T-cell (primary cell): Measurements from ENCODE around the gene BRD3. TPM values are rescaled to one million over a fixed set of nuclear protein-coding genes. Genes with fewer than 3 reads are reported as not detected.

Experiments used
- ATAC-seq, 4 experiments: fragments of 200-7000 bp in 3 of 4; fragments of 150-1000 bp in 1 of 4; cut with Tn5 transposase; replicated peaks in 1 of 4; 1 replicate in 3 of 4; 2 replicates in 1 of 4; pipeline ENCODE4 v1.10.0; 2021; ENCODE audit warnings: moderate library complexity in 3 of 4, mild to moderate bottlenecking in 2 of 4, moderate number of reproducible peaks in 1 of 4
- CTCF ChIA-PET, 2 donors: fragments of 300-600 bp; sonication (Branson Sonifier 250); formaldehyde crosslinking; loops; one replicate each; lab custom pipeline; 2022; ENCODE audit warnings: antibody characterized with exemption in 2 of 2; lab: Charles Lee
- POLR2A ChIA-PET, 2 donors: fragments of 300-600 bp; sonication (Branson Sonifier 250); formaldehyde crosslinking; loops; one replicate each; lab custom pipeline; 2022; ENCODE audit warnings: antibody characterized with exemption in 2 of 2; lab: Charles Lee
- DNase-seq, 35 experiments: peaks; one replicate each; pipeline versions ENCODE4 v3.0.0 to v3.0.0-alpha.2; 2013 to 2023
- H3K27ac ChIP-seq: one replicate; pipeline ENCODE4 v1.5.1; 2013; ENCODE audit warnings: low read length
- H3K27me3 ChIP-seq, 2 experiments: replicated peaks in 1 of 2; 1 replicate in 1 of 2; 2 replicates in 1 of 2; pipeline versions ENCODE4 v1.6.1 to v1.7.0; 2013; ENCODE audit warnings: low read length in 1 of 2, mixed read lengths in 1 of 2; ENCODE audit not compliant: control insufficient read depth in 2 of 2, insufficient read depth in 2 of 2; ENCODE audit errors: extremely low read depth in 1 of 2
- H3K36me3 ChIP-seq, 2 donors: 1 replicate in 1 of 2; 2 replicates in 1 of 2; pipeline versions ENCODE4 v1.6.1 to v1.7.0; 2013; ENCODE audit warnings: low read length in 1 of 2; ENCODE audit not compliant: control insufficient read depth in 2 of 2, insufficient read depth in 1 of 2; ENCODE audit errors: extremely low read depth in 1 of 2
- H3K4me1 ChIP-seq, 2 experiments: 1 replicate in 1 of 2; 2 replicates in 1 of 2; pipeline versions ENCODE4 v1.6.1 to v1.7.0; 2013; ENCODE audit warnings: low read length in 2 of 2, mixed read lengths in 1 of 2; ENCODE audit not compliant: insufficient read depth in 2 of 2, control insufficient read depth in 1 of 2; ENCODE audit errors: extremely low read depth in 1 of 2
- H3K4me3 ChIP-seq, 2 donors: 1 replicate in 1 of 2; 2 replicates in 1 of 2; pipeline versions ENCODE4 v1.5.1 to v1.7.0; 2013; ENCODE audit warnings: mild to moderate bottlenecking in 2 of 2, low read length in 1 of 2, moderate library complexity in 1 of 2; ENCODE audit not compliant: control insufficient read depth in 1 of 2; ENCODE audit errors: extremely low read depth in 1 of 2
- H3K9me3 ChIP-seq: 2 replicates; pipeline ENCODE4 v1.7.0; 2013
- H3K27ac Mint-ChIP-seq, 2 donors: one replicate each; pipeline ENCODE4 v1.8.0; 2020 to 2021; ENCODE audit warnings: mild to moderate bottlenecking in 2 of 2, mixed read lengths in 2 of 2
- H3K27me3 Mint-ChIP-seq, 2 donors: one replicate each; pipeline ENCODE4 v1.8.0; 2021 to 2022; ENCODE audit warnings: mixed read lengths in 2 of 2
- H3K36me3 Mint-ChIP-seq: one replicate; pipeline ENCODE4 v1.8.0; 2021; ENCODE audit warnings: mixed read lengths
- H3K4me1 Mint-ChIP-seq, 3 donors: one replicate each; pipeline ENCODE4 v1.8.0; 2020 to 2022; ENCODE audit warnings: mixed read lengths in 3 of 3, mild to moderate bottlenecking in 1 of 3
- H3K4me3 Mint-ChIP-seq, 3 donors: one replicate each; pipeline ENCODE4 v1.8.0; 2020 to 2022; ENCODE audit warnings: mild to moderate bottlenecking in 3 of 3, mixed read lengths in 3 of 3, moderate library complexity in 3 of 3
- H3K9me3 Mint-ChIP-seq, 3 donors: one replicate each; pipeline ENCODE4 v1.8.0; 2020 to 2022; ENCODE audit warnings: mixed read lengths in 3 of 3
- WGBS: methylation state at CpG from one replicate; pipeline ENCODE4 v1.1.5; 2013; ENCODE audit warnings: missing lambda C conversion rate; ENCODE audit not compliant: insufficient coverage; 5-methylcytosine and 5-hydroxymethylcytosine counted together
- total RNA-seq, 35 experiments: library from RNA in 6 of 35; stranded (reverse) in 6 of 35; fragments of 120-200 nt in 1 of 35; gene quantifications; one replicate each; pipeline versions ENCODE4 v1.2.1 to v1.2.4 and lab custom pipeline; 2013 to 2026

The BRD3 gene
- total RNA-seq, 5 donors from 2014 or later (not counting 1 experiment from before 2014, with no cell fraction given): 33.7 to 63.7 (median 58.2) TPM

DNA sequence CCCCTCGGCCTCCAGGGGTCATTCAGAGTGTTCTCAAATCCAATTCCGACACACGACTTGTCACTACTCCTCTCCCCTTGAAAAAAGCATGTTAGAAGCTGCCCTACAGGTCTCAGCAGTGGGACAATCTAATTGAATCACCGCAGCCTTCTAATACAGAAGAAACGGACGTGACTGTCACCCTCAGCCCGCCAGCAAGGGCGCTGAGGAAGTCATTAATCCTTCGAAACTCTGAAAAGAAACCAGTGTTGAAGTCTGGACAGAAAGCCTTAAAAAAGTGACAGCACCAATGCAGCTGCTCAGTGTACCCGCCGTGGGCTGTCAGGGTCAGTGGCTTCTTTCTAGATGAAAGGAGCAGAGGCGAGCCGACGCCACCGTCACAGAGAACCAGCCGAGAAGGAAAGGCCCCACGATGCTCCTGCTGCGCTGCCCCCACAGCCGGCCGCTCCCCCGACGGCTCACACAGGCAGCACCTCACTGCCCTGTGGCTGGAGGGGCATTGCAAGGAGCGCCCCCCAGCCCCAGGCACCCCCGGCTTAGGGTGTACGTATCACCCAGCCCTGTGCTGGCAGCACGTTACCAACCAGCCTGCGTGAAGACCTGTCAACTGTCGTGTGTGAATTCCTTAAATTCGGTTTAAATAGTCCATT, 36.9 kb downstream of the BRD3 start:
- H3K36me3 ChIP-seq: peaks cover 19 to 43% of the 10 kb centered on the region in 2 donors

DNA sequence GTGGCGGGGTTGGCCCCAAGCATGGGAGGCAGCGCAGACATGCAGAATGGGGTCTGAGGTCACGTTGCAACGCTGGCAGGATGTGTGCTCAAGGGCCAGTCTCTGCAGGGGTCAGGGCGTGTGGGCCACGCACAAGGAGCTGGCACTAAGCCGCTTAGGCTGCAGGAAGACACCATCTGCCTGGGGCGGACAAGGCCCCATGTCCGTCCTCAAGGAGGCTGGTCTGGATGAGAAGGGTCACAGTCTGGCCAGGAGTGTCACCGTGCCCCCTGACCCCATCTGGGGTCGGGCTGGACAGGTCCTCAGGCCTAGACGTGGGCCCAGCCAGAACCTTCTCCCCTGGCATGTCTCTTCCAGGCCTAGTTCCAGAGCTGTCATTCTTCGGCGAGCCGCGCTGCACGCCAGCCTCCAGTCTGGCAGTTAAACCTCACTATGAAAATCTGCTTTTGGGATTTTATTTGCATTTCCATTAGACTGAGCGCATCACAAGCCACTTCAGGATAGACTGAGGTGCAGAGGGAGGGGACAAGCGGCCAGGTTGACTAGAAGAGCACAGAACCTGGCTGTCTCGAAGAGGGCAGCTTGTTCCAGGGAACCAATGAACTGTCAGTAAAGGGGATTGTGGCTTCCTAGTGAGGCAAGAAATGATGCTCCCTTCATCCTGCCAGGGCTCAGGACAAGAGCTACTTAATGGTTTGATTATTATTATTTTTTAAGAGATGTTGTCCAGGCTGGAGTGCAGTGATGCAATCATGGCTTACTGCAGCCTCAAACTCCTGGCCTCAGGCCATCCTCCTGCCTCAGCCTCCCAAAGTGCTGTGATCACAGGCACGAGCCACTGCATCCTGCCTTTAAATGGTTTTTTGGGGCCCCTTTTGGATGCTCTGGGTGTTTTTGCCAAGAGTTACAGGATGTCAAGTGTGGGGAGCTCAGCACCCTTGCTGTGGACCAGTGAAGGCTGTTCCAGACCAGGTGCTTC, 38.3 kb downstream of the BRD3 start:
- no peak for DNase-seq
- Mint-ChIP-seq H3K4me3 (no peak overlapping the region), H3K9me3 (no peaks in the 10 kb centered on the region), H3K4me1 (peaks cover 11 to 19% (median 13%) of the 10 kb centered on the region in 3 donors), H3K36me3 (peaks cover 22% of the 10 kb centered on the region), H3K27me3 (no peaks in the 10 kb centered on the region), H3K27ac (no peak overlapping the region)
- Histone ChIP-seq H3K4me1 (peaks cover 0 to 14% of the 10 kb centered on the region in 2 experiments), H3K4me3 (no peak overlapping the region), H3K9me3 (no peaks in the 10 kb centered on the region), H3K27ac (no peak overlapping the region), H3K27me3 (no peaks in the 10 kb centered on the region), H3K36me3 (peaks cover 7 to 29% of the 10 kb centered on the region in 2 donors)
- ChIA-PET POLR2A (no interaction called here), CTCF (no interaction called here)
- no peak for ATAC-seq
- 87% methylated on average over 17 of the region's 21 CpGs for WGBS

More for the DNA sequence above, 36.9 kb downstream of the BRD3 start:
- ATAC-seq (no peak), DNase-seq (no peak)
- ChIA-PET POLR2A (no interaction called here), CTCF (interaction anchor here in 1 of 2 donors (0.7 kb wide), 1 partner anchor 261 kb away, joined by 15 read pairs; no protein-coding TSS in a partner anchor)
- H3K27me3 ChIP-seq: no peaks in the 10 kb centered on the region
- no peaks in the 10 kb centered on the region for H3K9me3 ChIP-seq
- no peak overlapping the region for H3K4me3 ChIP-seq
- Mint-ChIP-seq H3K27me3 (no peaks in the 10 kb centered on the region), H3K4me1 (peaks cover 7 to 18% (median 12%) of the 10 kb centered on the region in 3 donors), H3K9me3 (no peaks in the 10 kb centered on the region), H3K27ac (no peak overlapping the region), H3K4me3 (no peak overlapping the region), H3K36me3 (peaks cover 32% of the 10 kb centered on the region)
- no peak overlapping the region for H3K27ac ChIP-seq
- H3K4me1 ChIP-seq: peaks cover 0 to 8% of the 10 kb centered on the region in 2 experiments
- 95% methylated on average over 24 of the region's 29 CpGs for WGBS

DNA sequence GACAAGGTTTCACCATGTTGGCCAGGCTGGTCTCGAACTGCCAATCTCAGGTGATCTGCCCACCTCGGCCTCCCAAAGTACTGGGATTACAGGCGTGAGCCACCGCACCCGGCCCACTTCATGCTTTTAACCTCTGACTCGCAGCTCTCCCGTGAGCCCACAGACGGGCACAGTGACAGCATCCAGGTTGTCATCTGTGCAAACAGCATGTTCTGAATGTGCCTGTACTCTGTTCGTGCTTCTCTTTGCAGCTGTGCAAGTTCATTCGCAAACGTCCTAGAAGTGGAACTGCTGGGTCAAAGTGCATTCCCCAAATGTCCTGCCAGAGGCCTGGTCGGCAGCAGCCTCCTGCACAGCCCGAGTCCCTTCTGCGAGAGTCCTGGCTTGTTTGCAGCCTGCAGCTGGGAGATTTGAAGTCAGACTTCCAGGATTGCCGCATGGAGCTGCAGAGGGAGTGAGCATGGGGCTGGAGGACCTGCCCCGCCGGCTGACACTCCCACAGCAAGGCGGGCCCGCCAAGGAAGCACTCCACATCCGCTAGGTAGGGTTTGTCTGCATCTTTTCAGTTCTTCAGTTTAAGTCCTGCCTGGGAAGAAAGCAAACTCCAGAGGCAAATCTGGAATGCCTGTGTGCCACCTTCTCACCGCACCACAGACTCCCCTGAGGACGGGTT, 39.1 kb downstream of the BRD3 start:
- DNase-seq (no peak), ATAC-seq (no peak)
- no peaks in the 10 kb centered on the region for H3K27me3 ChIP-seq
- Mint-ChIP-seq H3K9me3 (no peaks in the 10 kb centered on the region), H3K4me1 (peaks cover 12 to 22% (median 16%) of the 10 kb centered on the region in 3 donors), H3K36me3 (peaks cover 20% of the 10 kb centered on the region), H3K27me3 (no peaks in the 10 kb centered on the region), H3K27ac (no peak overlapping the region), H3K4me3 (no peak overlapping the region)
- peaks cover 6 to 21% of the 10 kb centered on the region in 2 donors for H3K36me3 ChIP-seq
- no peak overlapping the region for H3K27ac ChIP-seq
- POLR2A ChIA-PET: no interaction called here
- H3K9me3 ChIP-seq: no peaks in the 10 kb centered on the region
- WGBS: 97% methylated on average over 21 of the region's 22 CpGs
- H3K4me3 ChIP-seq: no peak overlapping the region
- CTCF ChIA-PET: no interaction called here
- peaks cover 0 to 14% of the 10 kb centered on the region in 2 experiments for H3K4me1 ChIP-seq

DNA sequence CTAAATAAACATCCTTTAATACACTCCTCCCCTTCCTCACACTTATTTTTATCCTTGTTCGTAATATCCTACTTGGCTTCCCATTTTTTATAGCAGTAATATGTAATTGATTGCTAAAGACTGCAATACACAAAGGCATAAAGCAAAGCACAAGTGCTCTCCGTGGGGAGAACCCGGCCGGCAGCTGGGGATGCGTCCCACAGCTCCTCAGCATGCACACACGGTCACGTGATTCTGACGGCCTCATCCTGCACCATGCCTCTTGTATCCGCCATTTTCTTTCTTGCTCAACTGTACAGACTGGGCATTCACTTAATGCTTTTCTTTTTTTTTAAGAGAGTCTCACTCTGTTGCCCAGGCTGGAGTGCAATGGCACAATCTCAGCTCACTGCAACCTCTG, 39.8 kb downstream of the BRD3 start:
- ATAC-seq: no peak
- Histone ChIP-seq H3K27me3 (no peaks in the 10 kb centered on the region), H3K27ac (no peak overlapping the region), H3K4me1 (peaks cover 0 to 14% of the 10 kb centered on the region in 2 experiments), H3K4me3 (no peak overlapping the region), H3K36me3 (peaks cover 6 to 15% of the 10 kb centered on the region in 2 donors), H3K9me3 (no peaks in the 10 kb centered on the region)
- ChIA-PET POLR2A (no interaction called here), CTCF (no interaction called here)
- 98% methylated on average over 8 of the region's 9 CpGs for WGBS
- peak overlapping the region in 2 of 3 donors; percentile 4 to 44 for H3K4me3 Mint-ChIP-seq
- no peaks in the 10 kb centered on the region for H3K9me3 Mint-ChIP-seq
- peak overlapping the region in 1 of 2 donors; percentile 12 for H3K27ac Mint-ChIP-seq
- peaks cover 14% of the 10 kb centered on the region for H3K36me3 Mint-ChIP-seq
- H3K27me3 Mint-ChIP-seq: no peaks in the 10 kb centered on the region
- peaks cover 12 to 22% (median 16%) of the 10 kb centered on the region in 3 donors for H3K4me1 Mint-ChIP-seq
- no peak for DNase-seq

DNA sequence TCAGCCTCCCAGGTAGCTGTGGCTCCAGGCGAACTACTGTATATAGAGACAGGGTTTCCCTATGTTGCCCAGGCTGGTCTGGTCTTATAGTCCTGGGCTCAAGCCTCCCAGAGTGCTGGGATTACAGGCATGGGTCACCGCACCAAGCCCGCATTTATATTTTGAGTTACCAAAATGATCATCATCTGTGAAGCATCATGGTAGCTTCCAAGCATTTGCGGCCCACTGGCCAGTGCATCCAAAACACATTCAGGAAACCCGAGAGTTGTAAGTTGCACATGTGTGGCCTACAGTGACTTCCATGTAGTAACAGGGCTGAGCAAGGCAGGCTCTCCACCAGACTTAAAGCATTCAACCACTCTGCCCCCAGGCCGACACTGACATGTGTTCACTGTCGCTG, 40.3 kb downstream of the BRD3 start:
- H3K9me3 ChIP-seq: no peaks in the 10 kb centered on the region
- DNase-seq (no peak), ATAC-seq (no peak)
- no peak overlapping the region for H3K27ac ChIP-seq
- peaks cover 0 to 14% of the 10 kb centered on the region in 2 experiments for H3K4me1 ChIP-seq
- H3K36me3 Mint-ChIP-seq: peaks cover 10% of the 10 kb centered on the region
- 100% methylated on average over 6 of the region's 7 CpGs for WGBS
- peaks cover 3 to 13% of the 10 kb centered on the region in 2 donors for H3K36me3 ChIP-seq
- H3K4me3 Mint-ChIP-seq: peak overlapping the region in 2 of 3 donors; percentile 76 to 78
- peaks cover 12 to 22% (median 16%) of the 10 kb centered on the region in 3 donors for H3K4me1 Mint-ChIP-seq
- ChIA-PET CTCF (no interaction called here), POLR2A (no interaction called here)
- no peaks in the 10 kb centered on the region for H3K27me3 Mint-ChIP-seq
- no peak overlapping the region for H3K27ac Mint-ChIP-seq
- no peaks in the 10 kb centered on the region for H3K27me3 ChIP-seq
- no peaks in the 10 kb centered on the region for H3K9me3 Mint-ChIP-seq
- no peak overlapping the region for H3K4me3 ChIP-seq

DNA sequence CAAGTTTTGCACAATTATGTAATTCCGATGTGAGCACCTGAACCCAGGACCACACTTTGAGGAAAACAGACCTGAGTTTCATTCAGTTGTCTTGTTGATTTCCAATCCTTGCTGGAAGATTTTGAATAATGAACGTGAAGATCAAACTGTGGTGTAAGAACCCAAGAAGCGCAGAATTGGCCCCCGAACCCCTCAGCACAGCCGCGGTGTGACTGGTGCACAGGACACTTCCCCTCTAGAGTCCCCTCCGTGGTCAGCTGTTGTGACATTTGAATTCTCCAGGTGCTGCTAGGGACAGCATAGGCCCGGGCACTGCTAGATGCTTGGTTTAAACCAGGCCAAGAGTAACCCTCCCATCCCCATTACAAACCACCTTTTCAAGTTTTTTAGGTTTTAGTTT, 40.8 kb downstream of the BRD3 start:
- H3K27ac ChIP-seq: no peak overlapping the region
- no peak for ATAC-seq
- Mint-ChIP-seq H3K27me3 (no peaks in the 10 kb centered on the region), H3K9me3 (no peaks in the 10 kb centered on the region), H3K27ac (peak overlapping the region in 1 of 2 donors; percentile 48), H3K4me1 (peaks cover 12 to 22% (median 16%) of the 10 kb centered on the region in 3 donors), H3K36me3 (peaks cover 10% of the 10 kb centered on the region), H3K4me3 (peak overlapping the region; percentile 76 to 78 (median 76))
- CTCF ChIA-PET: interaction anchor here in 1 of 2 donors (1.1 kb wide), 1 partner anchor 40 kb away, joined by 3 read pairs; no protein-coding TSS in a partner anchor
- H3K27me3 ChIP-seq: no peaks in the 10 kb centered on the region
- POLR2A ChIA-PET: no interaction called here
- no peak overlapping the region for H3K4me3 ChIP-seq
- DNase-seq: no peak
- peaks cover 0 to 14% of the 10 kb centered on the region in 2 experiments for H3K4me1 ChIP-seq
- no peaks in the 10 kb centered on the region for H3K9me3 ChIP-seq
- peaks cover 3 to 13% of the 10 kb centered on the region in 2 donors for H3K36me3 ChIP-seq
- 96% methylated on average over 7 of the region's 8 CpGs for WGBS
